KBM-7 (cell line): ENCODE measurements around the gene POLR3B.
"Not testable (repeated sequence)": the region's sequence is repeated elsewhere in the genome, so short reads cannot be mapped to it uniquely, and the experiment has no call there.

Source experiments
- DNase-seq: peaks from one replicate; pipeline ENCODE4 v3.0.0-alpha.2; 2015
- in situ Hi-C: fragments of 300-500 bp; cut with MboI; formaldehyde crosslinking; loops from 2 replicates; pipeline ENCODE4 v1.14.3; 2020; ENCODE audit warnings: low sequenced_read_pairs, low pct_unique_long_range_greater_than_20kb, mixed read lengths

Gene POLR3B

DNA sequence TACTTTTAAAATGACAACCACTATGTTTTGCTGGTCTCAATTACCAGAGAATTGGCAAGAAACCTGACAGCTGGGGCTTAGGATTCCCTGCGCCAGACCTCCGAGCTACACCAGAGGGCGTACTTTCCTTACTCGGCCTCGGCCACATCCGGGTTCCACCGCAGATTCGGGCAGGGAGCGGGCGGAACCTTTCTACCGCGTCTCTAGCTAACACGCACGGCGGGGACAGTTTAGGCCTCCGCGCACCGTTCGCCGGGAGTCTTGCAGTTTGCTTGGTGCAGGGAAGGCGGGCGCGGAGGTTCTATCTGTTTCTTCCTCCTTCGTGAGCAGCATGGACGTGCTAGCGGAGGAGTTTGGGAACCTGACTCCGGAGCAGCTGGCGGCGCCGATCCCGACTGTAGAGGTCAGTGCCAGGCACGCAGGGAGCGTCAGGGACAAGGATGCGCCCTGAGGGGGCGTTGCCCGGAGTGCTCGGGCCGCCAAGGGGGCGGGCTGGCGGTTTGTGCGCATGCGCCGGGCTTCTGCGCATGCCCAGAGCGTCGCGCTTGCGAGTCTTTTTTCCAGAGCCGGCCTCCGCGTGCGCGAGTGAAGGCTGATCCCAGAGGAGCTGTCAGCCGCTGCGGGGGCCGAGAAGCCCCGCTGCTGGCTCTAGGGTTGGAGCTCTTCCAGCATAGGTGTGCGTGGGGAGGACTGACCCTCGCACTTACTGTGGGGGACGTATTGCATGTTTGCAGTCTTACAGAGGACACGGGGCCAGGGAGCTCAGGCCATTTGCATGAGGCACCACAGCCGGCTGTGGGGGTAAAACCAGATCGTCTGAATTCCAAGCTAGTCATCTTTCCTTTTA lies at the start of gene POLR3B:
Gene POLR3B, plus strand, starts transcription at position 200 of the 847 bp plus-strand sequence. Its CDS starts 132 bp downstream, at position 332.
- in situ Hi-C loops: loop anchor here (25.0 kb wide), 1 partner anchor 120 kb away; the partner anchor contains the start of gene CKAP4
- peak; percentile 97 for DNase-seq

DNA sequence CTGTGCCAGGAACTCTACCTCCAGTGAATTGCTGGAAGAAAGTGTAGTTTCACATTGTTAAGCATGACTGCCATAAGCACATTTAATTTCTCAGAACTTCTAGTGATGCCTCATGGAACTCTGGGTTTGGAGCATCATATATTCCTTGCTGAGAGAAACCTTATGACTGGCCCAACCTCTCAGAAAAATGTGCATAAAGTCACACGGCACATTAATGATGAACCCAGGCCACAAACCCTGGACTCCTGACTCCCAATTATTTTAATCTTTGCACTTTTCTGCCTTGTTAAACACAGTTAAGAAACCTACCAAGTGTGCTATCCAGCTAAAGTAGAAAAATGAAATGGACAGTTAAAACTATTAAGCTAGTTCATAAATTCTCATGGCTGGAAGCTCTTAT lies 49.4 kb upstream of the POLR3B start:
- in situ Hi-C loops: no loop called here
- DNase-seq: no peak

DNA sequence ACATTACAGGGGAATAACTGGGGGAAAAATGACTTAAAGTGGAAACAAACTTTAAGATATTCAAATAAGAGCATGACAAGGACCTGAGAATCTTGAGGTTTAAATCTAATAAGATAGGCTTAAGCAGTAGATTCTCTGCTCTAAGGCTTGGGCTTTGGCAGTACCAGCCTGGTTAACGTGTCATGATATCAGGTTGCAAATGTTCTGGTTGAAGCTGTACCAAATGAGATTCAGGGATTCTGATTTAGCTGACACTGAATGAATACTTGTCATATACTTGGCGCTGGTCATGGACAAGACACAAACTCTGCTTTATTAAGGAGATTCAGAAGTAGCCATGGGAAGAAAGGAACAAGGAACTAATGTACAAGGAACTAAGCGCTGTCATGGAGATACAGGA lies 48.9 kb upstream of the POLR3B start:
- no peak for DNase-seq
- in situ Hi-C loops: no loop called here

DNA sequence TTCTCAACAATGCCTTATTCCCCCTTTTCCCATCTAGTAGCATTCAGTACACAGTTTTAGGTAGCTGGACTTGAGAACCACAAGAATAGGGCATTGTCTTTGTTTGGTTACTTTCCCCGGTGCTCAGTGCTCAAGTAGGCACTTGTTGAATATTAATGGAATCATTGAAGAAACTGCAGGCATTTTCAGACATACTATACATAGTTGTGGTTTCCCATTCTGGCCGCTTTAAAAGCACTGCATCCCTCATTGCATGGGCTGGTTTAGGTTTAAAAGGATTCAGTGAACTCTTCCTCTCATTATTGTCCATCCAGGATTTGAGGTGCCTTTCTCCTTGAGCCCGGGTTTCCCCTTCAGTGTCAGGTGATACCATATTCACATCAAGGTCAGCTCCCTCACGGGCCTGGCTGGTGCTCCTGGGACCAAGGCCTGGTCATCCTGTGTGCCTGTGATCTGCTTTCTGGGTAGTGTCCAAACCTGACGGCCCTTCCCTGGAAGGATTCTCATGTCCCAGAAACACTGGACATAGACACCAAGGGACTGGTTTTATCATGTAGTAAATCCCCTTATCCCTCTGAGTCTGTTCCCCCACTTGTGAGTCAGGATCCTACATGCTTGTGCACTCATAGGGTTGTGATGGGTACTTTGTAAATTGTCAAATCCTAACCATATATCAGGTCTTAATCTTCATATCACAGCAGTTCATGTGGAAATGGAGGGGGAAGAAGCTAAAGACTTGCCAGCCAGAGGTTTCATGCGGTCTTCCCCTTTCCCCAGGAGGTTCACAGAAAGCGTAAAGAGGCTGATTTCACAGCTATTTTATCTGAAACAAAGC lies 47.7 kb upstream of the POLR3B start:
- in situ Hi-C loops: no loop called here
- no peak for DNase-seq

DNA sequence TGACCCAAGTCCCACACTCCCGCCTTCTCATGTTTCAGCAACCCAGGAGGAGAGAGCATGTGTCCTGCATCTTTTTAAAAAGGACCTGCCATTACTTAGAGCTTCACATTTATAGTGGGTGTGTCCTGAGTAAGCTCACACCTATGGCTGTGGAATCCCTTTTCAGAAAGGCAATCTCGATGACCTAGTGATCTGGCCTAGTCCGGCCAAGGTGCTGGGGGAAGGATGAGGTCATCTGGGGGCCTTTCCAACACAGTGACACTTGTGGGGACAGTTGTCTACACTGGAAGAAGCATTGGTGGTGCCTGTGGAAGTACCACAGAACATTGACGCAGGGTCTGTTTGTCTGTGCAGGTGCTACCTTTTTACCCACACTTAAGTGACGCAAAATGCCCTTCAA lies 46.9 kb upstream of the POLR3B start:
- in situ Hi-C loops: no loop called here
- no peak for DNase-seq

DNA sequence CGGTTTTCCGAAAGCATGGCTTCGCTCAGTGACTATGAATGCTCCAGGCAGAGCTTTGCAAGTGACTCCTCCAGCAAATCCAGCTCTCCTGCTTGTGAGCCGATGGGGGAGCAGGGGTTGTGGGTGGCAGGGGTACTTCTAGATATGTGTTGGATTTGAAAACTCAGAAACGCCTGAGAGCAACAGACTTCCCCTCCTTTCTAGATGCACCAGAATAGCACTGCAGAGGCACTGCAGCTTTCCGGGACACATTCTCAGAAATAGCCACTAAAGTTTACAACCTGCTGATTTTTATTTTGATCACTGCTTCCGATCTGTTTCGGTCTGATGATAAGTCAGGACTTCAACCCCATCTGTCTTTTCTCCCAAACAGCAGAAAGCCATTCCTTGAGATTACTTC lies 46.4 kb upstream of the POLR3B start:
- in situ Hi-C loops: no loop called here
- peak; percentile 48 for DNase-seq

DNA sequence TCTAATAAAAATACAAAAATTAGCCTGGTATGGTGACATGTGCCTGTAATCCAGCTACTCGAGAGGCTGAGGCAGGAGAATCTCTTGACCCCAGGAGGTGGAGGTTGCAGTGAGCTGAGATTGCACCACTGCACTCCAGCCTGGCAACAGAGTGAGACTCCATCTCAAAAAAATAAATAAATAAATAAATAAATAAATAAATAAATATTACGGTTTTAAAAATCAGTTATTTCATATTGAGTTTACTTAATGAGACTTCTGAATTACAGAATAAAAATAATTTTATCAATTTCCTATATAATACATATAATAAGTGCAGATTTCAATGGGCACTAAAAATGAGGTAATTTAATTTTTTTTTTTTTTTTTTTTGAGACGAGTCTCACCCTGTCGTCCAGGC lies 44.1 kb upstream of the POLR3B start:
- in situ Hi-C loops: not testable (repeated sequence)

DNA sequence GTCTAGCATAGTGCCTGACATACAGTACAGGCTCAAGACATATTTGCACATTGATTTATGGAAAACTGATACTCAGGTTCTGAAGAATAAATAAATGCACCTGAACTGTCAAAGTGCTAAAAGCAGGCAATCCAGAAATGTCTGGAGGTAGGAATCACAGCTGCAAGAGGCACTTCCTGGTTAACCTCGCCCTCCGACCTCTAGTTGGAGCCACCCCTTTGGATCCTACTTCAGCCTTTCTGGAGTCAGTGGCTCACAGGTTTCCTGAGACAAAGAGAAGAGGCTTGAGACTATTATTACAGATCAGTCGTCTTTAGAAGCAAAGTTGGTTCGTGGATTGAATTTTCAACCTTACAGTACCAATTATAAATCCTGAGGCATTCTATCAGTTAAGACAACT lies 42.0 kb upstream of the POLR3B start:
- in situ Hi-C loops: no loop called here
- DNase-seq: no peak

More for the DNA sequence above, 44.1 kb upstream of the POLR3B start:
- DNase-seq: not testable (repeated sequence)

DNA sequence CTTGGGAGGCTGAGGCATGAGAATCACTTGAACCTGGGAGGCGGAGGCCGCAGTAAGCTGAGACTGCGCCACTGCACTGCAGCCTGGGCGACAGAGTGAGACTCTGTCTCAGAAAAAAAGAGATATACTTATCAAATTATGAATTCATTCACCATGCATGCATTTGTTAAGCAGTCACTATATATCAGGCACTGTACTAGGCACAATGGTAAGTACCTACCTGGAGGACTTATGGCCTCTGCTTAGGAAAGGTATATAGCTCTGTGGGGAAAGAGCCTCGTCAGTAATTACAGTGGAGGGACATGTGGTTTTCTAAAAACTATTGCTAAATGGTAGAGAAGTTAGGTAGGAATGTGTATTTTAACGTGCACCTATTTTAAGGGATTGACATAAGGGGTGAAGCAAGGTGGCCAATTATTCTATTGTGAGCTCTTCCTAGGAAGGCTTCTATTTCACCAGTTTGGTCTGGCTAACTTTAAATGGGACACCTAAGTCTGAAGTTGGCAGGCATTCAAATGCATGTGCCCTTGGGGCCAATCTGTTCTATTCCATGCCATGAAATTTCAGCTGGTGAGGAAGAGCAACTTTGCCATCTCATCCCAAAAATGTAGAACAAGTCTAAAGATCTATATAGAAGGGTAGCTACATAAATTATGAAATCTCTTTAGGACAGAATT lies 40.0 kb upstream of the POLR3B start:
- in situ Hi-C loops: no loop called here
- no peak for DNase-seq

DNA sequence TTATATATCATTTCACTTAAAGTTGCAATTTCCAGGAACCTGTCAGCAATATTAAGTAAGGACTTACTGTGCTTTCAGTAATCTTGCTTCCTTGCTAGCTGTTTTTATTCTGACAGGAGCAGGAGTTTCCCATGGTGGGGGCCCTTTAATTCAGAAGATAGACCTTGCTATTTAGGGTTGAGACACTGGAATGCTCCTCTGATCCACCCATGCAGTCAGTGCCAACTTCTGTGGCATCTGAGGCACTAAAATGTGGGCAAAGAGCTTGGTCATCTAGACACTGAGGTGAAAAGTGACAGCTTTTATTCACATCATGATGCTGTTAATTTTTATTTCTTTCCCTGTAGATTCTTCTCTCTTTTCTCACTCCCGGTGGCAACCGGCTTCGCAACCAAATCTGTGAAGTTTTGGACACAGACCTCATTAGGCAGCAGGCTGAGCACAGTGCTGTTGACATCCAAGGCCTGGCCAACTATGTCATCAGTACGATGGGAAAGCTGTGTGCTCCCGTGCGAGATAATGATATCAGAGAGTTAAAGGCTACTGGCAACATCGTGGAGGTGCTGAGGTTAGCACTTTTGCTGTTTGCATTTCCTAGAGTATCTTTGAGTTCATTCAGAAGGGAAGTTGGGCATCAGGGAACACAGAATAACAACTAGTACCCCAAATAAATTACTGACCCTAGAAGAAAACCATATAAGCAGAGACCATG lies 36.3 kb upstream of the POLR3B start:
- DNase-seq: no peak
- in situ Hi-C loops: no loop called here

DNA sequence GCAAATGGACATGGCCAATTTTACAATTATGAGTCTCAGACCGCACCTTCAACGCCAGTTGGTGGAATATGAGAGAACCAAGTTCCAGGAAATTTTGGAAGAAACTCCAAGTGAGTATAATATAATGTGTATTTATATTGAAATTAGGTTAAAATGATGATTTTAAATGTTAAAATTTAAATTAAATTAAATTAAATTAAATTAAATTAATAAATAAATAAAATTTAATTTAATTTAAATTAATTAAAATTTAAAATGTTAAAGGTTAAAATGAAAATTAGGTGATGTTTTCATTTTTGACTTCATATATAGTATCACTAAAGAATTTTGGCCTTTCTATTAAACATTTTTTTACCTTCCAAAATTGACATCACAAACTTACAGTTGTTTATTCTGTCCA lies 34.0 kb upstream of the POLR3B start:
- in situ Hi-C loops: no loop called here
- DNase-seq: no peak

DNA sequence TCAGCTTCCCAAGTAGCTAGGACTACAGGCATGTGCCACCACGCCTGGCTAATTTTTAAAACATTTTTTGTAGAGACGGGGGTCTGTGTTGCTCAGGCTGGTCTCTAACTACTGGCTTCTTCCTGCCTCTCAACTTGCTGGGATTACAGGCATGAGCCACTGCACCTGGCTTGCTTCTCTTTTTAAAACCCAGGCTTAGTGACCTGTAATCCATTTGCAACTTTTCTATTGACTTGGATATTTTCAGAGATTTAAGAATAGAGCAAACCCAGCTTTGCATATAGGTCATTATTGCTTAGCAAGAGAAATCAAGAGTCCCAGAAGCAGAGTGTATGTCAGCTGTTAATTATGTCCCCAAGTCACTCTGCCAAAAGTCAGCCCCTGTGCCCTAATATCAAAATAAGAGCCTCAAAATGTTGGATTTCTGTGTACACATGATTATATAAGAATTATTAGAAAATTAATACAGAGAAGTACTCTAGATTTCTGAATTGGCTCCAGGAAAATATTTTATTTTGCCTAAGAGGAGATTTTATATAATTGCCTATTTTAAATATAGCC lies 30.2 kb upstream of the POLR3B start:
- in situ Hi-C loops: no loop called here

DNA sequence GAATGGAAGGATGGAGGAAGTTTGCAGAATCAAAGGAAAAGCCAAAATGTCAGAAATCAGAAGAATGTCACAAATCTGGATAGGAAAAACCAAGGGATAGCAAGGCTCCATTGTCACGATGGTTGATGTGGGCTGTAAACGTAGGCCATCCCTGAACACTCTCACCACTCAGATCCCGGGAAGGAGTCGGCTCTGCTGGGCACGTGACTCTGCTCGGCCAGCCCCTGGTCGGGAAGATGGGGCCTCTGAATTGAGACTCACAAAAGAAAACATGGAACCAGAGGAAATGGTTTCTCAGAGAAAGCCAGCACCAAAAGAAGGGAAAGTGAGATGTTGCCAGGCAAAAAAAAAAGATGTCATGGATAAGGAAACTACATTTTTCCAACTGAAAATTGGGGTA lies 28.8 kb upstream of the POLR3B start:
- in situ Hi-C loops: no loop called here

More for the DNA sequence above, 30.2 kb upstream of the POLR3B start:
- no peak for DNase-seq

DNA sequence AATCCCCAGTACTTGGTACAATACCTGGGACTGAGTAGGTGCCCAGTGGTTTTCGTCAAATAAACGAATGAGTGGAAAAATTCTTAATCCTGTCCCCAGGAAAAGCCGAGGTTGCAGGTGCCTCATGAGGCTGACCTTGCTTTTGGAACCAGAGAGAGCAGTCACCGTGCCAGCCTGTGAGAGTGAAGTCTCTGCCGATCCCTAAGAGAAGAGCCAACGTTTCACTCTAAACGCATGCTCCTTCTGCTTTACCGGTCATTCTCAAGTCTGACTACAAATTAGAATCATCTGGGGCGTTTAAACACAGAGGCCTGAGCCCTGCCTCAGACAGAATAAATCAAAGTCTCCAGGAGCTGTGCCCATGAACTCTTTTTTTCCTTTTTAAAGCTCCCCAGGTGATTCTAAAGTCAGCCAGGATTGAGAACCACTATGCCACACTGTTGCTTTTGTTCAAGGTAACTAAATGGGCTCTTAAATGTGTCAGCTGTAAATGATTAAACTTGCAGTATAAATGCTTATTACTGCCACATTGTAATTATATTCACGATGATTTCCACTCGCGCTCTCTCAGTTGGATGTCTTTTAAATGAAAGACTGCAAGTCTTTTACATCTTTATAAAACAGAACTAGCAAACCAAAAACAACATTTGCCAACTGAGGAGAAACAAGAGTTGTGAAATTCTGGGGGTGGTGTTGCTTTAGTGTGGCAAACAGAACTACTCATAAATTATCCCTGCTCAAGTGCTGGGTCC lies 28.1 kb upstream of the POLR3B start:
- in situ Hi-C loops: no loop called here
- DNase-seq: no peak

More for the DNA sequence above, 28.8 kb upstream of the POLR3B start:
- DNase-seq: no peak

DNA sequence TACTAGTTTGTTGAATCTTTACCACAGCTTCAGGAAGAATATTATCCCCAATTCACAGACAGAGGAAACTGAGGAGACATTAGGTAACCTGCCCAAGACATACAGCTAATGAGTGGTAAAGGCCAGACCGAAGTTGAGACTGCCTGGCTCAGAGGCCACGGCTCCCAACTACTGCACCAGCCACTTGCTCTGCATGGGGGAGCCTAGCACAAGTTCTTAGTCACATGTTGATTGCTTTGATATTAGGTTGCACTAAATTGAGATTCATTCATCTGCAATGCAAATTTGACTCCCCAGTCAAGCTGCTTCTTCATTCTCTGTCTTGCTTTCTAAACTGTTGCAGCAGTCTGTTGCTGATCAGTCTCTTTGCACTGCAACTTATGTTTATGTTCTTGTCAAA lies 25.9 kb upstream of the POLR3B start:
- no peak for DNase-seq
- in situ Hi-C loops: no loop called here

DNA sequence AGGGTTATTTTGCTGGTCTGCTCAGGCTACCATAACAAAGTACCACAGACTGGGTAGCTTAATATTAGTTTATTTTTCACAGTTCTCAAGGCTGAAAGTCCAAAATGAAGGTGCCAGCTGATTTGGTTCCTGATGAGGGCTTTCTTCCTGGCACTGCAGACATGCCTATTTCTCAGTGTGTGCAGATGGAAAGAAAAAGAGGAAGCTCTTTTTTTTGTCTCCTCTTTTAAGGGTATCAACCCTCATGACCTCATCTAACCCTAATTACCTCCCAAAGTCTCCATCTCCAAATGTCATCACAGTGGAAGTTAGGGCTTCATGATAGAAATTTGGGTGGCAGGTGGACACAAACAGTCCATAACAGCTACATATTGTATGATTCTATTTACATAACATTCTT lies 25.0 kb upstream of the POLR3B start:
- in situ Hi-C loops: no loop called here
- DNase-seq: peak; percentile 66

DNA sequence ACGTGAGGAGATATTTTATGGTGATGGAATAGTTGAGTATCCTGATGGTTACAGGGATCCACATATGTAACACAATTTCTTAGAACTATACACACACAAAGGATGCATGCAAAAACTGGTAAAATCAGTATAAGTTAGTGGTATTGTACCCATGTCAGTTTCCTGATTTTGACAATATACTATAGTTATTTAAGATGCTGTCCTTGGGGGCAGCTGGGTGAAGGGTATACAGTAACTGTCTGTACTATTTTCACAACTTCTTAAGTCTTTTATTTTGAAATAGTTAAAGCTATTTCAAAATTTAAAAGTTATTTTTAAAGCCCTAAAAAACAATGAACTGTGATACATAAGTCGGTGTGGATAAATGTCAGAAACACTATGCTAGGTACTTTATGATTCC lies 24.5 kb upstream of the POLR3B start:
- DNase-seq: no peak
- in situ Hi-C loops: no loop called here

DNA sequence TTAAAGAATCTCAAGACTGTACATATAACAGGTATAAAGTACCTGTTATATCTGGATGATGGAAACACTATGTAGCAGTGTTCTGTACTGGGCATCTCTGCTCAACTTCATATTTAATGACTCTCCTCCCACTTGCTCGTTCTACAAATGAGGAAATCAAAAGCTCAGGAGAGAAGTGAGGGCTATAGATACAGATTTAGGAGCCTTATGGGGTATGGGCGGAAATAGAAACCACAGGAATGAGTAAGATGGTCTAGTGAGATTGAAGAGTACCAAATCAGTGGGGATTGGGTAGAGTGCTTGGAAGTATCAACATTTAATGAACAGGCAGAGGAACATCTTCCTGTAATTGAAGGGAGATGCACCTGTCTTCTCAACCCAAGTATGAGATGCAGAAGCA lies 23.8 kb upstream of the POLR3B start:
- peak; percentile 70 for DNase-seq
- in situ Hi-C loops: no loop called here
